Effector memory CD8-positive, alpha-beta T cell (primary cell): ENCODE data around the gene TBCE.

ENCODE experiments used
- ATAC-seq: fragments of 150-1000 bp; cut with Tn5 transposase; replicated peaks from 2 replicates; pipeline ENCODE4 v1.10.0; 2021; ENCODE audit warnings: mild to moderate bottlenecking, moderate library complexity
- DNase-seq, 3 experiments: peaks; one replicate each; pipeline ENCODE4 v3.0.0; 2021
- H3K27ac Mint-ChIP-seq, 2 donors: one replicate each; pipeline ENCODE4 v1.8.0; 2022; ENCODE audit warnings: mild to moderate bottlenecking in 2 of 2, mixed read lengths in 2 of 2, moderate library complexity in 2 of 2
- H3K27me3 Mint-ChIP-seq, 2 donors: one replicate each; pipeline ENCODE4 v1.8.0; 2022; ENCODE audit warnings: mixed read lengths in 2 of 2
- H3K36me3 Mint-ChIP-seq: one replicate; pipeline ENCODE4 v1.8.0; 2022; ENCODE audit warnings: mild to moderate bottlenecking, moderate library complexity, mixed read lengths; ENCODE audit not compliant: insufficient read depth
- H3K4me1 Mint-ChIP-seq, 2 donors: one replicate each; pipeline ENCODE4 v1.8.0; 2022; ENCODE audit warnings: low read depth in 2 of 2, mixed read lengths in 2 of 2
- H3K4me3 Mint-ChIP-seq, 2 donors: one replicate each; pipeline ENCODE4 v1.8.0; 2022; ENCODE audit warnings: mild to moderate bottlenecking in 2 of 2, mixed read lengths in 2 of 2, moderate library complexity in 2 of 2
- H3K9me3 Mint-ChIP-seq, 2 donors: one replicate each; pipeline ENCODE4 v1.8.0; 2022; ENCODE audit warnings: mixed read lengths in 2 of 2

Gene TBCE

GRCh38 chr1:235426143-235426542 lies 58.9 kb downstream of the TBCE start:
- Mint-ChIP-seq H3K27ac (no peak overlapping the region), H3K4me1 (peaks cover 16 to 29% of the 10 kb centered on the region in 2 donors), H3K27me3 (no peaks in the 10 kb centered on the region), H3K4me3 (no peak overlapping the region), H3K36me3 (peaks cover 4% of the 10 kb centered on the region), H3K9me3 (no peaks in the 10 kb centered on the region)
- no peak for DNase-seq
- ATAC-seq = no peak

GRCh38 chr1:235426680-235427079 lies 59.5 kb downstream of the TBCE start:
- Mint-ChIP-seq H3K4me1 (peaks cover 16 to 29% of the 10 kb centered on the region in 2 donors), H3K36me3 (peaks cover 4% of the 10 kb centered on the region), H3K27ac (no peak overlapping the region), H3K9me3 (no peaks in the 10 kb centered on the region), H3K27me3 (no peaks in the 10 kb centered on the region), H3K4me3 (no peak overlapping the region)
- DNase-seq (no peak), ATAC-seq (no peak)

- no peaks in the 10 kb centered on the region for H3K27me3 Mint-ChIP-seq
- no peak overlapping the region for H3K27ac Mint-ChIP-seq
- DNase-seq (no peak), ATAC-seq (no peak)
- no peak overlapping the region for H3K4me3 Mint-ChIP-seq
- H3K9me3 Mint-ChIP-seq = no peaks in the 10 kb centered on the region
- H3K36me3 Mint-ChIP-seq = peaks cover 4% of the 10 kb centered on the region
- H3K4me1 Mint-ChIP-seq = peaks cover 16 to 29% of the 10 kb centered on the region in 2 donors
These were observed 60.2 kb downstream of the TBCE start for GRCh38 chr1:235427447-235427846.

GRCh38 chr1:235429143-235429542 lies 61.9 kb downstream of the TBCE start:
- ATAC-seq (no peak), DNase-seq (no peak)
- no peak overlapping the region for H3K27ac Mint-ChIP-seq
- no peaks in the 10 kb centered on the region for H3K27me3 Mint-ChIP-seq
- H3K9me3 Mint-ChIP-seq = no peaks in the 10 kb centered on the region
- peaks cover 3 to 15% of the 10 kb centered on the region in 2 donors for H3K4me1 Mint-ChIP-seq
- H3K4me3 Mint-ChIP-seq = no peak overlapping the region
- peaks cover 6% of the 10 kb centered on the region for H3K36me3 Mint-ChIP-seq

DNA sequence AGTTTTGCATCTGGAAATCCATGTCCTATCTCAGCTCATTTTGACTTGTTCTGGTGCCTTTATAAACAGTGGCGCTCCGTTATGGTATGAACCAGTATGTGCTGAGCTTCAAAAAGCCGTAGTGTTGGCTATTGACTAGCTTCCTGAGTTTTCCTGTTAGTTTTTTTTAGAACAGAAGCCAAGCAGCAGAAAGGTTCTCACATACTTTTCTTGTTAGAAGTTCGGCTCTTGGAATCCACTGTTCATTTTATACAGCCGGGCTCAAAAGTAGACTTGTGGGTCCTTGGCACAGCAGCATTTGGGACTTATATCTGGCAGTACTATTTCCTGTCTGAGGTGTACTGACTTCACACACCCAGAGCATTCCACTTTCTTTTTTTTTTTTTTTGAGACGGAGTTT lies 63.8 kb downstream of the TBCE start:
- Mint-ChIP-seq H3K9me3 (no peaks in the 10 kb centered on the region), H3K27ac (no peak overlapping the region), H3K36me3 (peaks cover 8% of the 10 kb centered on the region), H3K4me1 (peaks cover 0 to 3% of the 10 kb centered on the region in 2 donors), H3K27me3 (no peaks in the 10 kb centered on the region), H3K4me3 (no peak overlapping the region)
- ATAC-seq = no peak
- DNase-seq = no peak

GRCh38 chr1:235434001-235434400 lies 66.8 kb downstream of the TBCE start:
- no peaks in the 10 kb centered on the region for H3K9me3 Mint-ChIP-seq
- H3K27ac Mint-ChIP-seq = no peak overlapping the region
- no peak overlapping the region for H3K4me3 Mint-ChIP-seq
- H3K27me3 Mint-ChIP-seq = no peaks in the 10 kb centered on the region
- peaks cover 36% of the 10 kb centered on the region for H3K36me3 Mint-ChIP-seq
- no peak for DNase-seq
- no peak for ATAC-seq
- H3K4me1 Mint-ChIP-seq = no peaks in the 10 kb centered on the region

GRCh38 chr1:235441159-235441685 lies 74.0 kb downstream of the TBCE start:
- Mint-ChIP-seq H3K36me3 (peaks cover 72% of the 10 kb centered on the region), H3K4me3 (no peak overlapping the region), H3K4me1 (no peaks in the 10 kb centered on the region), H3K9me3 (no peaks in the 10 kb centered on the region), H3K27me3 (no peaks in the 10 kb centered on the region), H3K27ac (no peak overlapping the region)
- DNase-seq (no peak), ATAC-seq (no peak)

DNA sequence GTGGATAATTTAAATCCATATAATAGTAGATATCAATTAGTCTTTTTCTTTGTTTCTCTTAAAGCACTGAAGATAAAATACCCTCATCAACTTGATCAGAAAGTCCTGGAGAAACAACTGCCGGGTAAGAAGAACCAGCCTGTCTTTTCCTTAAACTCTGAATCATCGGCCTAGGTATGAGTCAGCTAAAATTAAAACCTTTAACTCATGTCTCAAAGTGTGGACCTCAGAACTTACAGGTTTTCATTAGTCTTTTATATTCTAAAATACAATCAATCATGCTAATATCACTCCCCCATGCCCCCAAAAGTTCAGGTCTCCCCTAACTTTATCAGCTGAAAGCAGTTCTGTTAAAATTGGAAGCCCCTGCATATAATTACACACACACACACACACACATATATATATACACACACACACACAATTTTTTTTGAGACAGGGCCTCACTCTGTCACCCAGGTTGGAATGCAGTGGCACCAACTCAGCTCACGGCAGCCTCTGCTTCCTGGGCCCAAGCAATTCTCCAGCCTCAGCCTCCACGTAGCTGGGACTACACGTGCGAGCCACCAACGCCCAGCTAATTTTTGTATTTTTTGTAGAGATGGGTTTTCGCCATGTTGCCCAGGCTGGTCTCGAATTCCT lies 75.7 kb downstream of the TBCE start:
- no peak for DNase-seq
- peaks cover 62% of the 10 kb centered on the region for H3K36me3 Mint-ChIP-seq
- no peak overlapping the region for H3K4me3 Mint-ChIP-seq
- no peak overlapping the region for H3K27ac Mint-ChIP-seq
- no peaks in the 10 kb centered on the region for H3K27me3 Mint-ChIP-seq
- H3K4me1 Mint-ChIP-seq = no peaks in the 10 kb centered on the region
- H3K9me3 Mint-ChIP-seq = no peaks in the 10 kb centered on the region
- no peak for ATAC-seq

GRCh38 chr1:235448616-235449015 lies 81.4 kb downstream of the TBCE start:
- H3K27me3 Mint-ChIP-seq = no peaks in the 10 kb centered on the region
- H3K4me1 Mint-ChIP-seq = no peaks in the 10 kb centered on the region
- ATAC-seq = no peak
- no peaks in the 10 kb centered on the region for H3K9me3 Mint-ChIP-seq
- no peak for DNase-seq
- no peak overlapping the region for H3K4me3 Mint-ChIP-seq
- no peak overlapping the region for H3K27ac Mint-ChIP-seq
- H3K36me3 Mint-ChIP-seq = peaks cover 29% of the 10 kb centered on the region

GRCh38 chr1:235450433-235450832 lies 83.2 kb downstream of the TBCE start:
- peaks cover 23% of the 10 kb centered on the region for H3K36me3 Mint-ChIP-seq
- no peaks in the 10 kb centered on the region for H3K9me3 Mint-ChIP-seq
- H3K27me3 Mint-ChIP-seq = no peaks in the 10 kb centered on the region
- no peaks in the 10 kb centered on the region for H3K4me1 Mint-ChIP-seq
- DNase-seq = no peak
- no peak for ATAC-seq
- no peak overlapping the region for H3K4me3 Mint-ChIP-seq
- H3K27ac Mint-ChIP-seq = no peak overlapping the region

DNA sequence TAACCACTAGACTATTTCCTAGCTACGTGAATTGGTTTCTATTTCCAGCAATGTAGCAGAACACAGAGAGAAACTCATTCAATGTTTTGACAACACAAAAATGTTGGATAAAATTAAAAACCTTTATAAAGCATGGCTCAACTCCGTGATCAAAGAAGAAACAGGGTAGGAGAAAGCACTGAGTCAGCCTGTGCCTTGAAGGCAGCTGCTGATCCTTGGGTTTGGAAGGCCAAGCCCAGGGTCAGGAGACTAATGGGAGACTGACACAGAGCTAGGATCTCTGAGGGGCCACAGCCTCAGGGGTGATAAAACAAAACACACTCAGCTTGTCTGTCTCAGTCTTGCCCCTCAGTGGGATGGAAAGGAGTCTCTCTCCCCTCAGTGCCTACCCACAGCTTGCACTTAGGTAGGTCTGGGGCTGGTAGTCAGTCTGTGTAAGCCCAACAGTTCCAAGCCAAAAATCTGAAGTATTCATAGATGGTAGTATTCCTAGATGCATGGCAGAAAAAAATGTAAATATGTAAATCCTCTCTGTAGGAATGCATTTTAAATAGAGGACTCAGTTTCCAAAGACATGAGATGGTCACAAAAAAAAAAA lies 83.8 kb downstream of the TBCE start:
- Mint-ChIP-seq H3K36me3 (peaks cover 20% of the 10 kb centered on the region), H3K4me3 (no peak overlapping the region), H3K27ac (no peak overlapping the region), H3K9me3 (no peaks in the 10 kb centered on the region), H3K27me3 (no peaks in the 10 kb centered on the region), H3K4me1 (no peaks in the 10 kb centered on the region)
- ATAC-seq (no peak), DNase-seq (no peak)

GRCh38 chr1:235454021-235454420 lies 86.8 kb downstream of the TBCE start:
- Mint-ChIP-seq H3K27me3 (no peaks in the 10 kb centered on the region), H3K36me3 (peaks cover 13% of the 10 kb centered on the region), H3K4me1 (no peaks in the 10 kb centered on the region), H3K9me3 (no peaks in the 10 kb centered on the region), H3K27ac (no peak overlapping the region), H3K4me3 (no peak overlapping the region)
- no peak for ATAC-seq
- no peak for DNase-seq

DNA sequence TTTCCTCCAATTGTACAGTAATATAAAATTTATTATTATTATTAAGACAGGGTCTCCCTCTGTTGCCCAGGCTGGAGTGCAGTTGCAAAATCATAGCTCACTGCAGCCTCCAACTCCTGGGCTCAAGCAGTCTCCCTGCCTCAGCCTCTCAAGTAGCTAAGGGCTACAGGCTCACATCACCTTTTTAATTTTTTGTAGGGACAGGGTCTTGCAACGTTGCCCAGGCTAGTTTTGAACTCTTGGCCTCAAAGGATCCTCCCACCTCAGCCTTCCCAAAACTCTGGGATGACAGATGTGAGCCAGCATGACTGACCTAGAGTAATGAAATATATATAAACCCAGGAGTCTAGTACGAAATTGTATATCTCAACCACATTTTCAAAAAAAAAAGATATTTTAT lies 87.9 kb downstream of the TBCE start:
- Mint-ChIP-seq H3K27me3 (no peaks in the 10 kb centered on the region), H3K4me3 (no peak overlapping the region), H3K9me3 (no peaks in the 10 kb centered on the region), H3K27ac (no peak overlapping the region), H3K36me3 (peaks cover 13% of the 10 kb centered on the region), H3K4me1 (no peaks in the 10 kb centered on the region)
- ATAC-seq (no peak), DNase-seq (no peak)

DNA sequence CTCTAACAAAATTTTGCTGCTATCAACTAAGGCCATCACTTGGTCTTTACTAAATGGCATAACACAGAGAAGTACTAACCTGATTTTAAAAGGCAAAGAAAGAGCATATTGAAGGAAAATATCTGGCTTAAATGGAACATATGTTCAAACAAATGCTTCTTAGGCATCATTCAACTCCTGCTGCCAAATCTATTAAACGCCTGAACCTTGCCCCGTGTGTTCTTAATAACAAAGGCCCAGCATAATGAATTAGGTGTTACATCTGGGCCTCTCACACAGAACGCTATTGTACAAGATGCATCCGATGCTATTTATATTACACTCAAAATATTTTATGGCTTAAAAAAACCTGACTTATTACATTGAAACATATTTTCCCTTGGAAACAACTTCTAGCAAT lies 88.6 kb downstream of the TBCE start:
- peaks cover 13% of the 10 kb centered on the region for H3K36me3 Mint-ChIP-seq
- H3K4me3 Mint-ChIP-seq = no peak overlapping the region
- no peaks in the 10 kb centered on the region for H3K4me1 Mint-ChIP-seq
- no peaks in the 10 kb centered on the region for H3K27me3 Mint-ChIP-seq
- H3K27ac Mint-ChIP-seq = no peak overlapping the region
- ATAC-seq (no peak), DNase-seq (no peak)
- no peaks in the 10 kb centered on the region for H3K9me3 Mint-ChIP-seq
